HG03565 (cell line): ENCODE data around the gene DCP2.

Experiments
- ATAC-seq: cut with Tn5 transposase; IDR thresholded peaks from one replicate; pipeline ENCODE4 v1.9.1; 2021; ENCODE audit warnings: mild to moderate bottlenecking, moderate library complexity; ENCODE audit not compliant: unreplicated experiment

The DCP2 gene

GRCh38 chr5:113017881-113018635, 41.5 kb downstream of the DCP2 start:
- no peak for ATAC-seq

GRCh38 chr5:113020461-113021273, 44.1 kb downstream of the DCP2 start:
- ATAC-seq: no peak

- ATAC-seq: peak; percentile 61
Observed at GRCh38 chr5:113022661-113023060, 46.1 kb downstream of the DCP2 start.

- ATAC-seq: no peak
Observed at GRCh38 chr5:113024076-113024697, 47.6 kb downstream of the DCP2 start.

- no peak for ATAC-seq
Observed at GRCh38 chr5:113025596-113025995, 49.0 kb downstream of the DCP2 start.

- no peak for ATAC-seq
Observed at GRCh38 chr5:113026211-113026610, 49.6 kb downstream of the DCP2 start.

GRCh38 chr5:113027015-113027414, 50.4 kb downstream of the DCP2 start:
- ATAC-seq: no peak

- ATAC-seq: no peak
Observed at GRCh38 chr5:113027431-113027830, 50.8 kb downstream of the DCP2 start.

GRCh38 chr5:113029614-113030013, 53.0 kb downstream of the DCP2 start:
- ATAC-seq: no peak

- no peak for ATAC-seq
Observed at GRCh38 chr5:113031104-113031503, 54.5 kb downstream of the DCP2 start.

GRCh38 chr5:113031557-113031956, 55.0 kb downstream of the DCP2 start:
- no peak for ATAC-seq

GRCh38 chr5:113034182-113034773, 57.7 kb downstream of the DCP2 start:
- no peak for ATAC-seq

- no peak for ATAC-seq
Observed at GRCh38 chr5:113035096-113035495, 58.5 kb downstream of the DCP2 start.

- no peak for ATAC-seq
Observed at GRCh38 chr5:113036321-113036720, 59.7 kb downstream of the DCP2 start.

- ATAC-seq: no peak
Observed at GRCh38 chr5:113036826-113037225, 60.2 kb downstream of the DCP2 start.

- no peak for ATAC-seq
Observed at GRCh38 chr5:113038136-113038535, 61.5 kb downstream of the DCP2 start.

GRCh38 chr5:113038714-113039113, 62.1 kb downstream of the DCP2 start:
- ATAC-seq: no peak

- no peak for ATAC-seq
Observed at GRCh38 chr5:113039229-113039933, 62.8 kb downstream of the DCP2 start.

- no peak for ATAC-seq
Observed at GRCh38 chr5:113039934-113040285, 63.3 kb downstream of the DCP2 start.

- ATAC-seq: no peak
Observed at GRCh38 chr5:113040672-113041260, 64.2 kb downstream of the DCP2 start.
